ENCODE measurements around the gene SMCP. TPM values are rescaled to one million over a fixed set of nuclear protein-coding genes. Genes with fewer than 3 reads are reported as not detected.

Gene SMCP
- total RNA-seq, 6 experiments from 2014 or later, result not detected

DNA sequence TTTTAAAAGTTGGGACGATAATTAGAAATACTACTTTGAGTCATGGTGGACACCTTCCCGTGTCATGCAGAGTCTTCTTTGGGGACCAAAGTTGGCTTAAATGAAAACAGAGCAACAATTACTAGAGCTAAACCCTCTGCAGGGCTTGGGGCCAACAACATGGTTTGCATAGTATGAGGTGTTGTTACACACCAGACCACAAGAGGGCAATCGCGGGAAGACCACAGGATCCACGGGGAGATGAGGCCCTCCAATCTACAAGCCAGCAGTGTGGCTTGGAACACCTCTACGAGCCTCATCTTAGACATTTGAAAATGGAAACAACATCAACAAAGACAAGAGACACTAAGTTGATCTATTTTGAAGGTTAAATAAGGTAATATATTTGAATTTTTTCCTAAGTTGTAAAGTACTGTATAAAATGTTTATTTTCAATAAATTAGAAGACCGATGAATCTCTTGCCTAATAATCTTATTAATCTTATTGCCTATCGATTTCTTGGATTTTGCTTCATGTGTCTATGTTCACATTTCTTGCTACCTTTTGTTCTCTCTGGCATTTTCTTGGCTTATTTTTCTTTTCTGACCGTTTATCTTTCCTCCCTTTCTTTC, 8.2 kb upstream of the SMCP start:
- TF ChIP-seq, protein P1, sequence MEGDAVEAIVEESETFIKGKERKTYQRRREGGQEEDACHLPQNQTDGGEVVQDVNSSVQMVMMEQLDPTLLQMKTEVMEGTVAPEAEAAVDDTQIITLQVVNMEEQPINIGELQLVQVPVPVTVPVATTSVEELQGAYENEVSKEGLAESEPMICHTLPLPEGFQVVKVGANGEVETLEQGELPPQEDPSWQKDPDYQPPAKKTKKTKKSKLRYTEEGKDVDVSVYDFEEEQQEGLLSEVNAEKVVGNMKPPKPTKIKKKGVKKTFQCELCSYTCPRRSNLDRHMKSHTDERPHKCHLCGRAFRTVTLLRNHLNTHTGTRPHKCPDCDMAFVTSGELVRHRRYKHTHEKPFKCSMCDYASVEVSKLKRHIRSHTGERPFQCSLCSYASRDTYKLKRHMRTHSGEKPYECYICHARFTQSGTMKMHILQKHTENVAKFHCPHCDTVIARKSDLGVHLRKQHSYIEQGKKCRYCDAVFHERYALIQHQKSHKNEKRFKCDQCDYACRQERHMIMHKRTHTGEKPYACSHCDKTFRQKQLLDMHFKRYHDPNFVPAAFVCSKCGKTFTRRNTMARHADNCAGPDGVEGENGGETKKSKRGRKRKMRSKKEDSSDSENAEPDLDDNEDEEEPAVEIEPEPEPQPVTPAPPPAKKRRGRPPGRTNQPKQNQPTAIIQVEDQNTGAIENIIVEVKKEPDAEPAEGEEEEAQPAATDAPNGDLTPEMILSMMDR (IDR thresholded peaks at IDR 0.05), result peak; percentile 89
- H3K9me3 Mint-ChIP-seq, result no peaks in the 10 kb centered on the region
- peak; percentile 51 for DNase-seq

DNA sequence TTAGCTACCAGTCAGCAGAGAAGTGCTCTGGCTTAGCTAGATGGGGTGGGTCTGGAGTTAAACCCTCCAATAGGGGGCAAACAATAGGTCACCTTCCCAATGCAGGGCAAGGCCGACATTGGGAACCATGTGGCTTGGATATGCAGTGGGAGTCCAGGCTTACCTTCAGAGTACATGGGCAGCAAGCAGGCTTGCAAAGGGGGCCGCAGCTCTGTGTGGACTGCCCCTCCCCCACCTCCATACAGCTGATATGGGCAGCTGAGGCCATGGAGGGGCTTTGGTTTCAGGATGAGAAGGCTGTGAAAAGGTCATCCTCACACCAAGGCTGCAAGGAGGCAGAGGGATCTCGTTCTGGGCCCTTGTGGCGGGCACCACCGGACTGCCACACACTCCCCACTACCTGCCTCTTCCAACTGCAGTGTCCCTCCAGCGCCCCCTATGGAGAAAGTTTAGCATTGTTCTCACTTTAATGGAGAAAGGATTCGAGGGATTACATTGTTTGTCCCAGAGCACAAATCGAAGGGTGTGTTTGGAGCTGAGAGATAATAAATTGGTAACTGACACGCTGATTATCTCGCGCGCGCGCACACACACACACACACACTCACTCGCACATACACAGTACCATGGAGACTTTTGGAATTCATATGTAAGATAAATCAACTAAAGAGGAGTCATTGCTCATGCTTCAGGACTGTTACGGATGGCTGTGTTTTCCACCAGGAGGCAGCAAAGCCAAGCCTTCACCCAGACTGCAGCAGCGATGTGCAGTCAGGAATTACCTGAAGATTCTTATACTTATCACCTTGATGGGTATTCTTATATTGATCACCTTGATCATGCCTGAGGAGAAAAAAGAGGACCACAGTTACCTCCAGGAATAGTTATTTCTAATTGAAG, 7.0 kb upstream of the SMCP start:
- TF ChIP-seq, protein P1 (IDR thresholded peaks at IDR 0.05), result peak; percentile 79
- peak; percentile 42 for DNase-seq
- Mint-ChIP-seq H3K27ac (no peak overlapping the region), H3K9me3 (no peaks in the 10 kb centered on the region), H3K27me3 (ENCODE audit: insufficient read depth) (no peaks in the 10 kb centered on the region; the same call in 1 of the 2 replicates), H3K4me1 (ENCODE audit: low read depth) (peaks cover 7% of the 10 kb centered on the region; the same call in 1 of the 2 replicates), H3K36me3 (ENCODE audit: low read depth) (no peaks in the 10 kb centered on the region), H3K4me3 (peak overlapping the region; percentile 31; the same call in 1 of the 2 replicates)

More for the DNA sequence above, 8.2 kb upstream of the SMCP start:
- Mint-ChIP-seq H3K4me1 (ENCODE audit: low read depth) (peaks cover 7% of the 10 kb centered on the region; the same call in 1 of the 2 replicates), H3K27ac (no peak overlapping the region), H3K36me3 (ENCODE audit: low read depth) (no peaks in the 10 kb centered on the region), H3K27me3 (ENCODE audit: insufficient read depth) (no peaks in the 10 kb centered on the region; the same call in 1 of the 2 replicates), H3K4me3 (no peak overlapping the region)

DNA sequence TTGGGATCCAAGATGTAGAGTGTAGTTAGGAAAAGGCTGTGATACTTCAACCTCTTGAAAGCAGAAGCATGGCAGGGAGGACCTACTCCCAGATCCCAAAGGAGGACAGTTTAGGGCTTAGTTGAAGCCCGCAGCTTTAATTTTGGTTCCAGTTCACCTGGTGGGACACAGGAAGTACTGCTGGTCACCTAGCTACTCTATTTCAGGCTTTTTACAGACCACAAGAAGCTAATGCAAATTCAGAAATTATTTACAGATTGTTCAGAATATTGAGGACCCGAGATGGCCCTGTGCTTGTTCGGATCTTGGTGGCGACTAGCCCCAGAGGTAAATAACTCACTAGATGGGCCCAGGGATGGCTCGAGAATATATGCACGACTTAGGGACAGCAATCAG, 6.4 kb upstream of the SMCP start:
- Mint-ChIP-seq H3K27ac (no peak overlapping the region), H3K4me1 (ENCODE audit: low read depth) (peaks cover 7% of the 10 kb centered on the region; the same call in 1 of the 2 replicates), H3K9me3 (no peaks in the 10 kb centered on the region), H3K27me3 (ENCODE audit: insufficient read depth) (no peaks in the 10 kb centered on the region; the same call in 1 of the 2 replicates), H3K36me3 (ENCODE audit: low read depth) (no peaks in the 10 kb centered on the region), H3K4me3 (no peak overlapping the region)
- no peak for DNase-seq
- TF ChIP-seq, protein P1 (IDR thresholded peaks at IDR 0.05), result no peak

DNA sequence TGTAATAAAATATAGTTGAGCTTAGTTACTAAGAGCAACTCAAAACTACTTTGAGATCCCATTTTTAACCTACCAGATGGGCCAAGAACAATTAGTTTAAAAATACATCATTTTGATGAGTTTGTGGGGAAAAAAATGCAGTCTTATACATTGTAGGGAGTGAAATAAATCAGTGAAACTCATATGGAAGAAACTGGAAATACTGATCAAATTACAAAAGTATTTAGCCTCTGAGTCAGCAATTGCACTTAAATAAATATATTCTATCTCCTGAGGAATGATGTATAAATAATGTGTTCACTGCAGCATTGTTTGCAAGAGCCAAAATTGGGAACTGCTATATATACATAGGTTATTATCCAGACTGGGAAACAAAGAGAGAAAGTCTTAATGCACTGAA, 4.6 kb upstream of the SMCP start:
- no peak overlapping the region for H3K4me3 Mint-ChIP-seq
- no peak for DNase-seq
- no peaks in the 10 kb centered on the region; the same call in 1 of the 2 replicates for H3K27me3 Mint-ChIP-seq (ENCODE audit: insufficient read depth)
- peaks cover 7% of the 10 kb centered on the region; the same call in 1 of the 2 replicates for H3K4me1 Mint-ChIP-seq (ENCODE audit: low read depth)
- no peaks in the 10 kb centered on the region for H3K9me3 Mint-ChIP-seq
- TF ChIP-seq, protein P1 (IDR thresholded peaks at IDR 0.05), result no peak
- no peak overlapping the region for H3K27ac Mint-ChIP-seq
- no peaks in the 10 kb centered on the region for H3K36me3 Mint-ChIP-seq (ENCODE audit: low read depth)

DNA sequence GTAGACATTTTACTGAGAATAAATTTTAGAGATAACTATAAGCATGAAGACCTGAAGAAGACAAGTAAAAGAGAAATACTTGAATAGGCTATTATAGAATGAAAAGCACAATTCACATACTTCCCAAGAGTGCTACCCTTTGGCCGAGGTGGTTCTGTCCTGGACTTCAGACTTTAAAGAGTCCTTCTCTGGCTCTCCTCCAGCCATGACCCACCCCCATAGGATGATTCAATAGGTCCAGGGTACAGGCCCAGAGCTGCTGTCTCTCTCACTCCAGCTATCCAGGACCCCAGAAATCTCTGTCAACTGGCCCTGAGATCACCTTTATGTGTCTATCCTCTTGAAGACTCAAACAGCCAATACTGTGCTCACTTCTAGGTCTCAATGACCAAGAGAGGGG, 1.3 kb upstream of the SMCP start:
- TF ChIP-seq, protein P1 (IDR thresholded peaks at IDR 0.05), result no peak
- Mint-ChIP-seq H3K4me3 (no peak overlapping the region), H3K27ac (no peak overlapping the region), H3K27me3 (ENCODE audit: insufficient read depth) (peaks cover 2% of the 10 kb centered on the region), H3K9me3 (no peaks in the 10 kb centered on the region; the same call in 1 of the 2 replicates), H3K36me3 (ENCODE audit: low read depth) (no peaks in the 10 kb centered on the region), H3K4me1 (ENCODE audit: low read depth) (peaks cover 7% of the 10 kb centered on the region; the same call in 1 of the 2 replicates)
- DNase-seq, result no peak

Data from HFFc6 (cell line).